Measurements from ENCODE around the gene HDAC8.

DNA sequence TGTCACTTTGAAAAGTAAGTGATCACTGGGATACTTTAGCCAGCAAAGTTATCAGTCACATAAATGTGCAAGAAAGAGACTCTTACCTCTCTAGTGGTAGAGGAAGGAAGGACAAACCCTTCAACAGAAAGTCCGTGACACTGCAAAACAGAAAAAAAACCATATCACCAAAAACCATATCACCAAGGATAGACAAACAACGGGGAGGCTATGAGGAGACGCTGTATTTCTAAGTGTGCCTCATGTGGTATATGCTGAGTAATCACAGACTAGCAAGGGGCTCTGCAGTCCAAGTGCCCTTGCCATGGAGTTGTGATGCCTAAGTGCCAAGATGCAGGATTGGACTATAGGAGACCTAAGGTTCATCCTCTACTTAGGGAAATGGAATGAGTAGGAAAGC lies 11.5 kb upstream of the HDAC8 start:
- TF ChIP-seq, protein P1, sequence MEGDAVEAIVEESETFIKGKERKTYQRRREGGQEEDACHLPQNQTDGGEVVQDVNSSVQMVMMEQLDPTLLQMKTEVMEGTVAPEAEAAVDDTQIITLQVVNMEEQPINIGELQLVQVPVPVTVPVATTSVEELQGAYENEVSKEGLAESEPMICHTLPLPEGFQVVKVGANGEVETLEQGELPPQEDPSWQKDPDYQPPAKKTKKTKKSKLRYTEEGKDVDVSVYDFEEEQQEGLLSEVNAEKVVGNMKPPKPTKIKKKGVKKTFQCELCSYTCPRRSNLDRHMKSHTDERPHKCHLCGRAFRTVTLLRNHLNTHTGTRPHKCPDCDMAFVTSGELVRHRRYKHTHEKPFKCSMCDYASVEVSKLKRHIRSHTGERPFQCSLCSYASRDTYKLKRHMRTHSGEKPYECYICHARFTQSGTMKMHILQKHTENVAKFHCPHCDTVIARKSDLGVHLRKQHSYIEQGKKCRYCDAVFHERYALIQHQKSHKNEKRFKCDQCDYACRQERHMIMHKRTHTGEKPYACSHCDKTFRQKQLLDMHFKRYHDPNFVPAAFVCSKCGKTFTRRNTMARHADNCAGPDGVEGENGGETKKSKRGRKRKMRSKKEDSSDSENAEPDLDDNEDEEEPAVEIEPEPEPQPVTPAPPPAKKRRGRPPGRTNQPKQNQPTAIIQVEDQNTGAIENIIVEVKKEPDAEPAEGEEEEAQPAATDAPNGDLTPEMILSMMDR (conservative IDR thresholded peaks at IDR 0.05; ENCODE audit: low read length): no peak
- no peak for TF ChIP-seq EZH2phosphoT487 (IDR thresholded peaks at IDR 0.05; ENCODE audit: borderline replicate concordance, low read depth, low read length)

Data from OCI-LY7 (cell line).